Measurements from ENCODE around the gene NOL11.
"Not testable (repeated sequence)": the region's sequence is repeated elsewhere in the genome, so short reads cannot be mapped to it uniquely, and the experiment has no call there.

The NOL11 gene

GRCh38 chr17:67756766-67757165 lies 39.0 kb downstream of the NOL11 start:
- not testable (repeated sequence) for DNase-seq

GRCh38 chr17:67759355-67760171 lies 41.8 kb downstream of the NOL11 start:
- DNase-seq: no peak

GRCh38 chr17:67765623-67766022 lies 47.9 kb downstream of the NOL11 start:
- no peak for DNase-seq

- no peak for DNase-seq
Observed at GRCh38 chr17:67769231-67769630, 51.5 kb downstream of the NOL11 start.

- no peak for DNase-seq
Observed at GRCh38 chr17:67770539-67770938, 52.8 kb downstream of the NOL11 start.

GRCh38 chr17:67772679-67773078 lies 54.9 kb downstream of the NOL11 start:
- DNase-seq: no peak

GRCh38 chr17:67773246-67773645 lies 55.5 kb downstream of the NOL11 start:
- no peak for DNase-seq

GRCh38 chr17:67779098-67779672 lies 61.4 kb downstream of the NOL11 start:
- no peak for DNase-seq

GRCh38 chr17:67784364-67785121 lies 66.8 kb downstream of the NOL11 start:
- no peak for DNase-seq

- no peak for DNase-seq
Observed at GRCh38 chr17:67785122-67785477, 67.4 kb downstream of the NOL11 start.

- no peak for DNase-seq
Observed at GRCh38 chr17:67785504-67785903, 67.8 kb downstream of the NOL11 start.
